GM18511 (cell line): Measurements from ENCODE around the gene MCRIP2.
"Not testable (repeated sequence)": the region's sequence is repeated elsewhere in the genome, so short reads cannot be mapped to it uniquely, and the experiment has no call there.

ENCODE experiments used
- ATAC-seq: cut with Tn5 transposase; IDR thresholded peaks from one replicate; pipeline ENCODE4 v1.9.1; 2021; ENCODE audit warnings: mild to moderate bottlenecking, moderate library complexity; ENCODE audit not compliant: unreplicated experiment

The MCRIP2 gene, protein sequence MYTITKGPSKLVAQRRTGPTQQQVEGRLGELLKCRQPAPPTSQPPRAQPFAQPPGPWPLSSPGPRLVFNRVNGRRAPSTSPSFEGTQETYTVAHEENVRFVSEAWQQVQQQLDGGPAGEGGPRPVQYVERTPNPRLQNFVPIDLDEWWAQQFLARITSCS

DNA sequence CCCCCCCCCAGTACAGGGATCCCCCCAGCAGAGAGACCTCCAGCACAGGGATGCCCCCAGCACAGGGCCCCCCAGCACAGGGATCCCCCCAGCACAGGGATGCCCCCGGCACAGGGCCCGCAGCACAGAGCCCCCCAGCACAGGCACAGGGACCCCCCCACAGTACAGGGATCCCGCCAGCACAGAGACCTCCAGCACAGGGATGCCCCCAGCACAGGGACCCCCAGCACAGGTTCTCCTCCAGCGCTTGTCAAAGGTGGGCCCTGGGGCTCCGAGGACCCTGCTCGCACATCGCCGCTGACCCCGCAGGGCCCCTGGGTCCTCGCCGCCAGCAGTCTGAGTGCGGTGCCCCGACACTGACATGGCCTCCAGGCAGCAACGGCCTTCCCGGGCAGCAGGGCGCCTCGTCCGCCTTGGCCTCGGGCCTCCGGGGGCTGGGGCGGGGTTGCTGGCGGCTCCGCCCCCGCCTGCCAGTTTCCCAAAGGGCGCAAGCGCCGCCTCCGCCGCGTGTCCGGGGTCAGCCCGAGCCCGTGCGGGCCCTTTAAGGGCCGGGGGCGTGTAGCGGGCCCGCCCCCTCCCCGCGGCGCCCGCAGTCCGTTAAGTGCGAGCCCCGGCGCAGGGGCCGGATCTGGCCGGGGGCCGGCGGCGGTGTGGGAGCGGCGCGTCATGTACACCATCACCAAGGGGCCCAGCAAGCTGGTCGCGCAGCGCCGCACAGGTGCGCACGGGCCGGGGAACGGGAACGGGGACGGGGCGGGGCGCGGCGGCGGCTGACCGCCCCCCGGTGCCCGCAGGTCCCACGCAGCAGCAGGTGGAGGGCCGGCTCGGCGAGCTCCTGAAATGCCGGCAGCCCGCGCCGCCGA, at the start of gene MCRIP2:
Gene MCRIP2, plus strand, starts transcription at position 503 of the 863 bp plus-strand sequence. Its CDS starts 164 bp downstream, at position 667.
- ATAC-seq = peak; percentile 61

DNA sequence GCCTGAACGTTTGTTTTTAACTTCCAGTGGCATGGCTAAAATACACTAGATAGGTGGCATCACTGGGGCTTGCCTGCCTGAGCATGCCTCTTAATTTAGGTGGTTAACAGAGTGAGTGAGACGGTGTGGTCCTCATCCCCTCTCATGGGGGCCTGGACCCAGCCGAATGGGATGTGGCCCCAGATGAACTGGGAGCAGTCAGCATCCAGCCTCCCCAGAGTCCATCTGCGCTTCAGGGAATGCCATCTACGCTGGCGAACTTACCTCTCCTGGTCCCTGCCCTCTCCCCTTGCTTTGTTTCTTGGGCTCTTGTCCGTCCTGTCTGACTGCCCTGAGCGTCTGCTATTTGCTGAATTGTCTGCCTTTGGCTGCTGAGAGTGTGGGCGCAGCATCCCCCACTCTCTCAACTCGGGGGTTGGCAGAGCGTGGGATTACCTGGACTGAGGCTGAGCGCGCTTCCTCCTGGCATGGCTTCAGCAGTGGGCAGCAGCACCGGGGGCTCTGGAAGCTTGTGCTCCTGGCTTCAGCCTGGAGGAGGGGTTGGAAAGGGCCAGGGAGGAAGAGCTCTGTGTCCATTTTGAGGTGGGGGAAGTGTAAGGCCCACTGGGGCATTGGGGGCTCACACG, 49.6 kb upstream of the MCRIP2 start:
- no peak for ATAC-seq

DNA sequence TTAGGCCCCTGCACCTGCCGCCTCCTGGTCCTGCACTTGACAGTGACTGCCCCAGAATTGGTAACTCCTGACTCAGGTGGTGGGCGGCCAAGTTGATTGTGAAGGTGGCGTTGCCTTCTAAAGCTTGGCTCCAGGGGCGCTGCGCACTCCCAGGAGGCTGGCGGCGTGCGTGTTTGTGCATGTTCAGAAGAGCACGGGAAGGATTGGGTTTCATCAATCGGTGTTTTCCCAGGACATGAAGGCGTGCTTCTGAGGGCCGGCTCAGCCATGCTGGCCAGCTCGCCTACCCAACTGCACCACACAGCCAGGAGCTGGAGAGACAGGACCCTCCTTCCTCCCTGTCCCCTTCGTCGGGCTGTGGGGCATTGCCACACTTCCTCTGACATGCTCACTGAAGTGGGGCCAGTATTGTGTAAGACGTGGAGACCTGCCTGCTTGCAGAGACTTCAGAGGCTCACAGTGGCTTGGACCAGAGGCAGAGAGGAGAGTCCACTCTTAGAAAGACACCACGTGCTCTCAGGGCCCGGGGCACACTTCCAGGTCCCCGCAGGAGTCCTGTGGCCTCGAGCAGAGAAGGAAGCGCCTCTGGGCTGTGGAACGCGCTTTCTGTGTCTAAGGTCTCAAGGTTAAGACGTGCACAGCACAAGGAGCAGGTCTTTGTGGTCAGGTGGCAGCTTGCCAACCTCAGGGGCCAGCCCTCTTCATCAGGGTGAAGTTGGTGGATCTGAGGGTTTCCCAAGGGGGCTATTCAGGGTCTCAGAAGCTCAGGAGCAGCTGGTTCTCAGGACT, 48.9 kb upstream of the MCRIP2 start:
- ATAC-seq = no peak

DNA sequence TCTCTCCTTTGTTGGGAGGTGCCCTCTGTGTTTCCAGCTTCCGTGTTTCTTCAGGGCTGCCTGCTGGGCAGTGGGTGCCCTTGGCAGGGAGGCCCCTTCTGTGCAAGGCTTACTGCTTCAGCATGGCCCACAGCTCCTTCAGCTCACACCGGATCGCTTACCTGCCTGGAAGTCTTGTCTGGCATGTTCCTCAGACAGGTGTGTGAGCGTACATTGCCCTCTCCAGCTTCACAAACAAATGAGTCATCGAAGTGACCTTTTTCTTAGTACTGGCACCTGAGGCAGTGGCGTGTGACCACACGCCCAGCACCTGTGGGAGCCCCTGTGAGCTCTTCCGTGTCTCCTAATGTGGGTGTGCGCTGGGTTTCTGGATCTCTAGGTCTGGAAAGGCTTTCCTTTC, 48.2 kb upstream of the MCRIP2 start:
- ATAC-seq = no peak

DNA sequence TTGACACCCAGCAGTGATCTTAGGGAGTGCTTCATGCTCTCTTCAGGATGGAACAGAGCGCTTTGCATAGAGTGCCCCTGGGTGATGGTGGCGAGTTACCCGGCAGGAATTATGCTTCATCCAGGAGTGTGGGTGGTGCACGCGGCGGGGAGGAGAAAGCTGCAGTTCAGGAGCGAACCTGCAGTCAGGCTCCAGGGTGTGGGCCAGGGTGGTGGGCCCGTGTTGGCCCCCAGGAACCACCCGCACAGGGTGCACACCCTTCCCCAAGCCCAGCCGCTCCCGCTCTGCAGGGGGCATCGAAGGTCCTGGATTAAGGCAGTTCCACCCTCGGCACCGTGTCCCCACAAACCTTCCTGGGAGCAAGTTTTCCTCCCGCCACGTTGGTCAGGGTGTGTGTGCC, 47.8 kb upstream of the MCRIP2 start:
- ATAC-seq = no peak

DNA sequence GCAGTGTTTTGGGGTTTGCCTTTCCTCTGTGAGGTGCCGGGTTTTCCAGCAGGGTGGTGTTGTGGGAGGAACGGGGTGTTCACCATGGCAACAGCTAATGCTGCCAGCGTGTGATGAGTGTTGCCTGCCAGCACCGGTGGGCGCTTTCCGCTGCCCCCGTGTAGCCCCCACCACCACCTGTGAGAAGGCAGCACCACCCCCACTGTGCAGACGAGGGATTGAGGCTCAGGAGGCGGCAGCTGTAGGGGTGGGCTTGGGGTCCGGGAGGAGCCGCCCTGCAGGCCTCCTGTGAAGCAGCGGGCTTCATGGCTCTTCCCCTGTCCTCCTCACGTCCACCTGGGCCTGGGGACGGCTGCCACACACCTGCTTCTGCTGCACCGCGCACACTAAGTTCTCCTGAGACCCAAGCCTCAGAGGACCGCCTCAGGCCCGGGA, 46.5 kb upstream of the MCRIP2 start:
- no peak for ATAC-seq

DNA sequence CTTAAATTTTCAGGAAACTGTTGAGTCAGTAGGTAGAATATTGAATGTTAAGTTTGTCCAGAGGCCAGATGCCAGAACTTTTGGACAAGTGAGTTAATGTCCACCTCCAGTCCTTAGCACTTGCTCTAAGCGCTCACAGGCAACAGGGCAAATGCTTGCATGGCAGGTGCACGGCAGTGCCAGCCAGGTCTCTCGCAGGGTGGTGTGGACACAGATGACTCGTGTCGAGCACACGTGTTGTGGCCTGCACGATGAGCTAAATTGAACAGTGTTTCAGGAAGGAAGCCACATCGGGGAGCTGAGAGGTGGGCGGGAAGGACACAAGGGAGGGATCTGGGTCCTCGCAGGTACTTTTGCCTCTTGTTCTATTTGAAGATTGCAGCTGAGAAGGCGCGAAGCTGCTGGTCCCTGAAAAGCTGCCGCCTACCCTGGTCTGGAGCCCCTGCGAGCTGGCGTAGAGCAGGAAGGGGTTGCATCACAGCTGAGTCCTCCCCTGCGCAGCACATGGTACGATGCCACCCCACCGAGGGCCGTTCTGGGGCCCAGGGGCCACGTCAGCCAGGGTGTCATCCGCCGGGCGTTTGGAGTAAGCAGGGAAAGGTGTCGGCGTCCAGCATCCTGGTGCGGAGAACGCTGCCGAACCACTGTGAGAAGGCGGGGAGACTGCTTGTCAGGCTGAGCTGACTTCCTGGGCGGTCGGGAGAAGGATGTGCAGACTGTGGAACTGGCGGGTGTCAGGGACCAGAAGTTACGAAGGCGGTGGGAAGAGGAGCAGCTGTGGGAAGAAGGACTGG, 45.5 kb upstream of the MCRIP2 start:
- no peak for ATAC-seq

DNA sequence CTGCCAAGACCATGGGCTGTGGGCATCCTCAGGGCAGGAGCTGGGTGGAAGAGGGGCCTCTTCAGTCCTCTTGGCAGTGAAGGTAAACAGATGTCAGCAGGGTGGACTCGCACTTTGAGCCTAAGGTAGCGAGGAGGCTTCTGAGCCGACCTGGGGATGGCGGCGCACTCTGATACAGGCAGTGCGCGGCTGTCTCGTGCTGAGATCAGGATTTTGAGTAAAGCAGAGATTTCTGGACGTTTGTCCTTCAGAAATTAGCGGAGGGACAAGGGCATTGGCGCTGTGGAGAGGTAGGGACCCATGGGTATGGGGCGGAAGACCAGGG, 44.9 kb upstream of the MCRIP2 start:
- no peak for ATAC-seq

DNA sequence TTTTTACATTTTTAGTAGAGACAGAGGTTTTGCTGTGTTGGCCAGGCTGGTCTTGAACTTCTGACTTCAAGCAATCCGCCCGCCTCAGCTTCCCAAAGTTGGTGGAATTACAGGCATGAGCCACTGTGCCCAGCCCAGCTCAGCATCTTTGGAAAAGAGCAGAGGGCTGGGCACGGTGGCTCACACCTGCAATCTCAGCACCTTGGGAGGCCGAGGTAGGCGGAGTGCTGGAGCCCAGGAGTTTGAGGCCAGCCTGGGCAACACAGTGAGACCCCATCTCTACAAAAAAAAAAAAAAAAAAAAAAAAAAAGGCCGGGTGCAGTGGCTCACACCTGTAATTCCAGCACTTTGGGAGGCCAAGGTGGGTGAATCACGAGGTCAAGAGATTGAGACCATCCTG, 44.0 kb upstream of the MCRIP2 start:
- not testable (repeated sequence) for ATAC-seq

DNA sequence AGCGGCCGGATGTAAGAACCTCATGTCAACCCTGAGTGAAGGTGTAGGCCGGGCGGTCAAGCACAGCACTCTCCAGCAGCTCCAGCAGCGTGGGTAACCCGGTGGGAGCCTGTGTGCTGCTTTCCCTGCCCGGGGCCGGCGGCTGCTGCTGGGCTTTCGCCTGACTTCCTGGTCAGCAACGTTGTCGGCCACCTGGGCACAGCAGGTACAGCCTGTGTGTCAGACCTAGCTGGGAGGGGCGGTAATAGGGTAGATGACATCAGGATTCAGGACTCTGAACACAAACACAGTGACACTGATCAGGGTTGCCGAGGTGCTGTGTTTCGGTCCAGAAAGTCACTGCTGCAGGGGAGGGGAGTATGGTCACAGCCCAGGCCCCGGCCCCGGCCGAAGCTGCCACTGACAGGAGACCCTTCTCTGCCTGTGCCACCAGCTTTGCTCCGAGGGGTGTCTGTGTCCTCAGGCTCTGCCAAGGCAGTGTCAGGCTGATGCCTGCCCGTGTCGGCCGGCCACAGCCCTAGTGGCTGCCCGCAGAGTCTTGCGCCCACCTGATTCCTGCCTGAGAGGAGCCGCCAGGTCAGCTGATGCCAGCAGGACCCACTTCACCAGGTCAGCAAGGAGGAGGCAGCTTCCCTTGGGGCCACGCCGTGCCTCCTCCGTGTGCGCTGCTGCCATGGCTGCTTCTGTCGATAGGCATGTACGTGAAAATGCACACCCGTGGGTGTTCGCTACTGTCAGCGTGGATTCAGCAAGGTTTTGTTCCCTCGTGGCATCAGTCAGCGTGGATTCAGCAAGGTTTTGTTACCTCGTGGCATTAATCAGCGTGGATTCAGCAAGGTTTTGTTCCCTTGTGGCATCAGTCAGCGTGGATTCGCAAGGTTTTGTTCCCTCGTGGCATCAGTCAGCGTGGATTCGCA, 42.5 kb upstream of the MCRIP2 start:
- no peak for ATAC-seq

DNA sequence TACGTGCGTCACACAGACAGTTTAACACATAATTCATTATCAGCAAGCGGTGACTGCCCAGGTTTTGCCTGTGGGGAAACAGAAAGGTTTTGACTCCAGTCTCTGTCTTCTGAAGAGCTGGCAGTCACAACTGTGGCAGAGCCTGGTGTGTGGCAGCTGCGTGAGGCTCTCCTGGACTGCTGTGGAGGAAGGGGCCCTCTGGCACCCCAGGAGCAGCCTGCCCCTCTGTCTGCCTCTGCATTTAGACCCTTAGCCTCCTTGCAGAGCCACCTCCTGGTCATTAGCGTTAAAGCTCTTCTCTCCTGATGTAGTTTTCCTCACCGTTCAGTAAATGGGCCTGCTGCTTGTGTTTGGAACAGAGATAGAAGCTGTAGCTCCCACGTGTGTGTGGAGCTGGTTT, 40.8 kb upstream of the MCRIP2 start:
- no peak for ATAC-seq

DNA sequence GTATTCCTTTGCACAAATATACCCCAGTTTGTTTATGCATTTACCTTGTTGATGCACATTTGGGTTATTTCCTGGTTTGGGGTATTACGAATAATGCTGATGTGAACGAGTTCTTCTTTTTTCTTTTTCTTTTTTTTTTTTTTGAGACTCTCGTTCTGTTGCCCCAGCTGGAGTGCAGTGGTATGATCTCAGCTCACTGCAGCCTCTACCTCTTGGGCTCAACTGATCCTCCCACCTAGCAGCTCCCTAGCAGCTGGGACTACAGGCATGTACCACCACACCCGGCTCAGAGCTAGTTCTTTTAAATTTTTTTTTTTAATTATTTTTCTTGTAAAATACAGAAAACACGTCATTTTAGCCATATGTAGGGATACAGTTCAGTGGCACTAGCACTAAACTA, 37.7 kb upstream of the MCRIP2 start:
- no peak for ATAC-seq

DNA sequence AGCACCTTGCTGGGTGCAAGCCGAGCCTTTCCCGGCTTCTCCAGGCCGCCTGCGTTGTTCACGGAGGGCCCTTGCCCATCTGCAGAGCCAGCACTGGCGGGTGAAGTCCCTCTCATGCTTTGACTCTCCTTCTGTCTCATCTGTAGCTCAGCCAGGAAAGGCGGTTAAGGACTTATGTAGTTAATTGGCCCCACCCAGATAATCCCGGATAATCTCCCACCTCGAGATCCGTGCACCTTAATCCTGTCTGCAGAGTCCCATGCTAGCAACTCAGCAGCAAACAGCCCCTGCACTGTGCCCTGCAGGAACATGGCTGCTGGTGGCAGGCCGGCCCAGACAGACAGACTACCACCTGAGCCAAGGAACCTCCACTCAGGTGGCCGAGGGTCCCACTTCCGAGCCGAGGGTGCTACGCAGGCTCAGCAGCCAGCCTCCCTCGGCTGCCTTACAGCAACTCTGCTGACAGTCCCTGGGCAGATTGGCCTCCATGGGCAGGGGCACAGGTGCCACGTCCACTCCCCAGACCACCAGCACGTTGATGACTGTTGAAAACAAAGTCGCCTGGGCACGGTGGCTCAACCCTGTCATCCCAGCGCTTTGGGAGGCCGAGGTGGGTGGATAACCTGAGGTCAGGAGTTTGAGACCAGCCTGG, 34.8 kb upstream of the MCRIP2 start:
- no peak for ATAC-seq

DNA sequence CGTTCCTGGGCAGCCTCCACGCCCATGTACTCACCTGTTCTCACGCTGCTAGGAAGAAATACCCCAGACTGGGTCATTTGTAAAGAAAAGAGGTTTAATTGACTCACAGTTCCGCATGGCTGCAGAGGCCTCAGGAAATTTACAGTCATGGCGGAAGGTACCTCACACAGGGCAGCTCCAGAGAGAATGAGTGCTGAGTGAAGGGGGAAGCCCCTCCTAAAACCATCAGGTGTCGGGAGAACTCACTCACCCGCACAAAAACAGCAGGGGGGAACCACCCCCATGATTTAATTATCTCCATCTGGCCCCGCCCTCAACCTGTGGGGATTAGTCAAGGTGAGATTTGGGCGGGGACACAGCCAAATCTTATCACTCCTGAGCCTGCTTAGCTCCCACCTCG, 33.6 kb upstream of the MCRIP2 start:
- ATAC-seq = no peak

DNA sequence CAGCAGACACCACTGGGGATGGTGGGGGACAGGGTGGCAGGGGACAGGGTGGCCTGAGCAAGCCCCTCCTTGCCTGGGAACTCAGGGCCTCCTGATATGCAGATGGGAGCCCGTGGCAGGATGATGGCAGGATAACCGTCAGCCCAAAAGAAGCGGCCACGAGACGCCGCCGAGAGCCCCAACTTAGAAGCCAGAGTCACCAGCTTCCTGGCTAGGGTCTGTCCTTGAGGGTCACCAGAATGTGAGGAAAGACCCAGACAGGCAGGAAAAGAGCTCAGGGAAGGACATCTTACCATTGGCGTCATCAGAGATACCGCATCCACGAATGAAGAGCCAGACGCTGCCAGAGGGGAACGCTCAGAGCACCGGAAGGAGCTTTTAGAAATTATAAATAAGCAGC, 32.3 kb upstream of the MCRIP2 start:
- ATAC-seq = no peak

DNA sequence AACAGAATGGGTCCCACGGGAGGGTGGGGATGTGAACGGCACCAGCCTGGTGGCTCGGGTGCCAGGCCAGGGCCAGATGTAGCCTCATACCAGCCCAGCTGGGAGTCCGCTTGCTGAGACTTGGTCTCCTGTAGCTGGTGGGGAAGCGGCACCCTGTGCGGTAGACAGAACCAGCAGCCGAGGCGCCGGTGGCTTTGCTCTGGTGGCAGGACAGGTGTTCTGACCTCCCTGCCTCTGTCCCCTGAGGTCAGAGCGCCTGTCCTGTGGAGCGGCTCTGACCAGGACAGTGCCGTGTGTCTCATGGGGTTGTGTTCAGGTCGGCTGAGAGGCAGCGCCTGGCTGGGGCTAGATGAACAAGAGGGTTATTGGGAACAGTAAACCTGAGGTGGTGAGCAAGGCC, 31.6 kb upstream of the MCRIP2 start:
- ATAC-seq = no peak

DNA sequence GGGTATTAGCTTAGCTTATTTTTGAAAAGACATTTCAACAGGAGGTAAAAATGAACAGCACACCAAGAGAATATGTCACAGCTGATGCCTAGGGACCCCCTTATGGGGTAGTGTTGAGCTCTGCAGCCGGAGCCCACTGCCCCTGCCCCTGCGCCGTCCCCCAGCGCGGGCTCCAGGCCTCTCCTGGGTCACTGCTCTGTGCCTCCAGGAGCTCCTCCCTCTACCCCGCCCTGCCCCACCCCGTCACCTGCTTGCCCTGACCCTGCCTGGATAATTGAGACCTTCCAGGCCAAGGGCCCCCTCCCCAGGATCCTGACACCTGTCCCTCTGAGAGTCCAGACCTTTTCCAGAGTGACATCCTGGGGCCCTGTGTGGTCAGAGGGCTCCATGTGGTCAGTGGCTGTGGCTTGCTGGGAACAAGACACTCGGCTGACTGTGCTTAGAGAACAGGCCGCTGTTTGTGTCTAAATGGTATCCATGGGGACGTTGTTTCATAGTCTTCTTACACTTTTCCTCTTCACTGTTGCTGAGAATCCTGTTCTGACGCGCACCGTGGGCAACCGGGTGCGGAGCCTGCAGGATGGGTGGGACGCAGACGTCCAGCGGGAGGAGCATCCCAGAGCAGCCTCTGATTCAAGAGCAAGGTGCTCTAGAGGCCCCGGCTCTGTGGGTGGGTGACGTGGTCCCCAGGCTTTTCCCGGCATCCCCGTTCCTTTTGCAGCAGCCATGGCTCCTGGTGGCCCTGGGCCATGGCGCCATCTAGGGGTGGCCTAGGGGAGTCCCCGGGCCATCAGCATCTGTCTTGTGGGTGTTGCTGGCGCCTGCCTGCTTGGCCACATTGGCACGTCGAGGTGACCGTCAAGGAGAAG, 30.9 kb upstream of the MCRIP2 start:
- ATAC-seq = no peak

DNA sequence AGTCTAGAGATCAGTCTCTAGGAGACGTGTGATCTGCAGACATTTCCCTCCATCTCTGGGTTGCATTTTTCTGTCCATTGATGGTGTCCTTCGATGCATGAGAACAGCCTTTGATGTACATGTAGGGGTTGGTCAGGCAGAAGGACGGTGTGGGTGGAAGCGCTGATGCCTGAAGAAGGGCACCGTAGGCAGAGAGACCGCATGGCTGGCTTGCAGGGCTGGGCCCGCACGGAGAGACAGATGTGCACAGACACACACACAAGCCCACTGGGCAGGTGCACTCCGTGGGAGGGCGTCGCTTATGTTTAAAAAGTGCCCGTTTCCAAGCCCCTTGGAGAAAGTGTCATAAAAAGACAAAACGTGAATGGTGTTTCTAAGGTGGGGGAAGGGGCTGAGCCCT, 26.5 kb upstream of the MCRIP2 start:
- ATAC-seq = no peak
